HL-60 (cell line): ENCODE results near the gene USP24.

Source experiments
- POLR2AphosphoS5 ChIP-seq: IDR thresholded peaks from 2 replicates; pipeline ENCODE4 v1.6.1; 2012; ENCODE audit warnings: low read depth
- SPI1 ChIP-seq: IDR thresholded peaks from 2 replicates; pipeline ENCODE4 v1.6.1; 2012; ENCODE audit warnings: low read depth, mild to moderate bottlenecking, borderline replicate concordance
- TF ChIP-seq, protein P1 (sequence below): IDR thresholded peaks from one replicate; pipeline ENCODE4 v1.5.1; 2011; ENCODE audit warnings: low read length, control low read depth, inconsistent platforms; ENCODE audit not compliant: insufficient read depth

DNA sequence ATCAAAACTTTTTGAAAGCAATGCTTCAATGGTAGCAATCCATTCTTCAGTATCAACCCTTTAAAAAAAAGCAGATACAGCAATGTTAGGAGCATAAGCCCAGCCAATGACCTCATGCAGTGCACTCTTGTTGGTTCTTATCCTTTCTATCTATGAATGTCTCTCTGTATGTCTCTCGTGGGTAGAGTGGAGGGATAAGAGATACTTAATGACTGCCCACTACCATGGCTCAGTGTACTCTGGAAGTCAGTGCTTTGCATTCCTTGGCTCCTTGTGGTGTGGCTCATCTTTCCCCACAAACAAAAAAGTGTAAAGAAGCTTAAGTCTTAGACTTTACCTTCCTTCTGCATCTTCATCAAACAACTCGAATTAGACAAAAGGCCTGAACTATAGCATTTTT lies 125.5 kb downstream of the USP24 start:
- no peak for TF ChIP-seq POLR2AphosphoS5
- TF ChIP-seq, protein P1, sequence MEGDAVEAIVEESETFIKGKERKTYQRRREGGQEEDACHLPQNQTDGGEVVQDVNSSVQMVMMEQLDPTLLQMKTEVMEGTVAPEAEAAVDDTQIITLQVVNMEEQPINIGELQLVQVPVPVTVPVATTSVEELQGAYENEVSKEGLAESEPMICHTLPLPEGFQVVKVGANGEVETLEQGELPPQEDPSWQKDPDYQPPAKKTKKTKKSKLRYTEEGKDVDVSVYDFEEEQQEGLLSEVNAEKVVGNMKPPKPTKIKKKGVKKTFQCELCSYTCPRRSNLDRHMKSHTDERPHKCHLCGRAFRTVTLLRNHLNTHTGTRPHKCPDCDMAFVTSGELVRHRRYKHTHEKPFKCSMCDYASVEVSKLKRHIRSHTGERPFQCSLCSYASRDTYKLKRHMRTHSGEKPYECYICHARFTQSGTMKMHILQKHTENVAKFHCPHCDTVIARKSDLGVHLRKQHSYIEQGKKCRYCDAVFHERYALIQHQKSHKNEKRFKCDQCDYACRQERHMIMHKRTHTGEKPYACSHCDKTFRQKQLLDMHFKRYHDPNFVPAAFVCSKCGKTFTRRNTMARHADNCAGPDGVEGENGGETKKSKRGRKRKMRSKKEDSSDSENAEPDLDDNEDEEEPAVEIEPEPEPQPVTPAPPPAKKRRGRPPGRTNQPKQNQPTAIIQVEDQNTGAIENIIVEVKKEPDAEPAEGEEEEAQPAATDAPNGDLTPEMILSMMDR, result no peak
- TF ChIP-seq SPI1, result no peak
